Measurements from ENCODE around the gene SGCA.

- TF ChIP-seq CTCF (IDR thresholded peaks at IDR 0.05) (no peak), EP300 (IDR thresholded peaks at IDR 0.05) (no peak)
These were observed 32.1 kb upstream of the SGCA start for GRCh38 chr17:50133769-50134099.

All from tibial nerve (tissue), 4 donors.